GM23338 (cell line): ENCODE results near the gene TTLL3. TPM values are rescaled to one million over a fixed set of nuclear protein-coding genes. Genes with fewer than 3 reads are reported as not detected.

Source experiments
- ATAC-seq: fragments of 200-7000 bp; cut with Tn5 transposase; 3 replicates; pipeline ENCODE4 v1.9.1; 2020
- DNase-seq: peaks from one replicate; pipeline ENCODE4 v3.0.0-alpha.2; 2015; ENCODE audit warnings: low spot score
- H2AFZ ChIP-seq: fragments of 200-600 bp; sonication (generic); 2 replicates; pipeline ENCODE4 v1.8.0; 2016; ENCODE audit warnings: antibody characterized with exemption, mild to moderate bottlenecking, moderate library complexity
- H3F3A ChIP-seq: fragments of 200-600 bp; sonication (generic); replicated peaks from 2 replicates; pipeline ENCODE4 v1.8.0; 2017; ENCODE audit warnings: antibody characterized with exemption, mixed run types, low read depth
- H3K27ac ChIP-seq: fragments of 200-600 bp; sonication (generic); 2 replicates; pipeline ENCODE4 v1.6.1; 2016; ENCODE audit warnings: low read depth
- H3K27me3 ChIP-seq: fragments of 200-600 bp; sonication (generic); 2 replicates; pipeline ENCODE4 v1.8.0; 2016; ENCODE audit warnings: mild to moderate bottlenecking, mixed run types, moderate library complexity; ENCODE audit not compliant: insufficient read depth
- H3K36me3 ChIP-seq: fragments of 200-600 bp; sonication (generic); 2 replicates; pipeline ENCODE4 v1.8.0; 2016; ENCODE audit warnings: mild to moderate bottlenecking; ENCODE audit not compliant: insufficient read depth
- H3K4me1 ChIP-seq: fragments of 200-600 bp; sonication (generic); 2 replicates; pipeline ENCODE4 v1.8.0; 2016; ENCODE audit warnings: mild to moderate bottlenecking, moderate library complexity; ENCODE audit not compliant: insufficient read depth
- H3K4me2 ChIP-seq: fragments of 200-600 bp; sonication (generic); 2 replicates; pipeline ENCODE4 v1.7.1; 2017; ENCODE audit warnings: mixed run types
- H3K4me3 ChIP-seq: fragments of 200-600 bp; sonication (generic); 2 replicates; pipeline ENCODE4 v1.6.1; 2016; ENCODE audit warnings: mixed run types
- H3K79me2 ChIP-seq: fragments of 200-600 bp; sonication (generic); replicated peaks from 2 replicates; pipeline ENCODE4 v1.8.0; 2017; ENCODE audit warnings: mild to moderate bottlenecking; ENCODE audit not compliant: insufficient read depth
- H3K9me2 ChIP-seq: fragments of 200-600 bp; sonication (generic); 2 replicates; pipeline ENCODE4 v1.8.0; 2017; ENCODE audit not compliant: insufficient read depth
- H4K20me1 ChIP-seq: fragments of 200-600 bp; sonication (generic); replicated peaks from 2 replicates; pipeline ENCODE4 v1.8.0; 2017; ENCODE audit warnings: mild to moderate bottlenecking; ENCODE audit not compliant: insufficient read depth
- H3K27ac Mint-ChIP-seq: 2 replicates; pipeline ENCODE4 v1.8.0; 2020; ENCODE audit warnings: inconsistent platforms, mild to moderate bottlenecking, moderate library complexity, mixed read lengths
- H3K27me3 Mint-ChIP-seq: 3 replicates; pipeline ENCODE4 v1.8.0; 2022; ENCODE audit warnings: low read depth, mild to moderate bottlenecking, moderate library complexity, mixed read lengths, inconsistent platforms; ENCODE audit not compliant: insufficient read depth, poor library complexity
- H3K36me3 Mint-ChIP-seq: 3 replicates; pipeline ENCODE4 v1.8.0; 2021; ENCODE audit warnings: low read depth, mild to moderate bottlenecking, inconsistent platforms, moderate library complexity, mixed read lengths
- H3K4me1 Mint-ChIP-seq: 3 replicates; pipeline ENCODE4 v1.8.0; 2020; ENCODE audit warnings: mild to moderate bottlenecking, inconsistent platforms, mixed read lengths
- H3K4me3 Mint-ChIP-seq: 3 replicates; pipeline ENCODE4 v1.8.0; 2021; ENCODE audit warnings: moderate library complexity, mild to moderate bottlenecking, inconsistent platforms, mixed read lengths
- H3K9me3 Mint-ChIP-seq: 3 replicates; pipeline ENCODE4 v1.8.0; 2020; ENCODE audit warnings: moderate library complexity, mild to moderate bottlenecking, inconsistent platforms, mixed read lengths
- CREB1 ChIP-seq: fragments of 250-450 bp; sonication (Bioruptor Pico); IDR thresholded peaks from 2 replicates; pipeline ENCODE4 v1.5.0; 2020; ENCODE audit warnings: low read depth, mild to moderate bottlenecking, moderate library complexity
- EZH2phosphoT487 ChIP-seq: fragments of 200-600 bp; sonication (generic); IDR thresholded peaks from one replicate; pipeline ENCODE4 v1.8.1; 2018; ENCODE audit warnings: antibody characterized with exemption; ENCODE audit not compliant: unreplicated experiment
- NANOG ChIP-seq: IDR thresholded peaks from 2 replicates; pipeline ENCODE4 v1.6.1; 2016; ENCODE audit warnings: antibody characterized with exemption, borderline replicate concordance
- POLR2AphosphoS5 ChIP-seq: IDR thresholded peaks from 2 replicates; pipeline ENCODE4 v1.6.1; 2016; ENCODE audit warnings: antibody characterized with exemption, low read depth
- STAT1 ChIP-seq: IDR thresholded peaks from one replicate; pipeline ENCODE4 v1.6.1; 2016; ENCODE audit warnings: antibody characterized with exemption; ENCODE audit not compliant: unreplicated experiment
- polyA plus RNA-seq: library from polyadenylated mRNA; unstranded; fragments of >200 nt; fragmentation: Nextera tagmentation; extraction: Ambion mirVana; gene quantifications from 2 replicates; pipeline ENCODE4 v1.2.1, GENCODE V29; 2016
- total RNA-seq: library from RNA; depleted of rRNA; stranded (reverse); fragments of >200 nt; shearing (Covaris generic); gene quantifications from 2 replicates; pipeline ENCODE4 v1.2.3, GENCODE V29; 2014
- TF ChIP-seq, protein P1 (sequence below): fragments of 250-450 bp; sonication (Bioruptor Pico); IDR thresholded peaks from 2 replicates; pipeline ENCODE4 v1.5.0; 2020; ENCODE audit warnings: mild to moderate bottlenecking, moderate library complexity

Gene TTLL3
- total and polyA plus RNA-seq, 2 experiments from 2014 or later = 3.7 to 5.3 TPM

DNA sequence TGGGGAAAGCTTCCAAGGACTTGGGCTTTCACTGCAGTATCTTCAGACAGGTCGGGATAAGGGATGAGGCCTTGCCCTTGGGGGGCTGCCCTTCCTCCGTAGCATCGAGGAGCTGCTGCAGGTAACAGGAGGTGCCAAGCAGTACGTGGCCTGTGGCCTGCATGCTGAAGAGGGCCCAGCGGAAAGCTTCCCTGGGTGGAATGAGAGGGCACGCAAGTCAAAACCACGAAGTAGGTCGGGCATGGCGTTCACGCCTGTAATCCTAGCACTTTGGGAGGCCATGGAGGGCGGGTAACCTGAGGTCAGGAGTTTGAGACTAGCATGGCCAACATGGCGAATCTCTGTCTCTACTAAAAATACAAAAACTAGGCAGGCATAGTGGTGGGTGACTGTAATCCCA is 57.0 kb downstream of the TTLL3 start (continued):
- TF ChIP-seq, protein P1, sequence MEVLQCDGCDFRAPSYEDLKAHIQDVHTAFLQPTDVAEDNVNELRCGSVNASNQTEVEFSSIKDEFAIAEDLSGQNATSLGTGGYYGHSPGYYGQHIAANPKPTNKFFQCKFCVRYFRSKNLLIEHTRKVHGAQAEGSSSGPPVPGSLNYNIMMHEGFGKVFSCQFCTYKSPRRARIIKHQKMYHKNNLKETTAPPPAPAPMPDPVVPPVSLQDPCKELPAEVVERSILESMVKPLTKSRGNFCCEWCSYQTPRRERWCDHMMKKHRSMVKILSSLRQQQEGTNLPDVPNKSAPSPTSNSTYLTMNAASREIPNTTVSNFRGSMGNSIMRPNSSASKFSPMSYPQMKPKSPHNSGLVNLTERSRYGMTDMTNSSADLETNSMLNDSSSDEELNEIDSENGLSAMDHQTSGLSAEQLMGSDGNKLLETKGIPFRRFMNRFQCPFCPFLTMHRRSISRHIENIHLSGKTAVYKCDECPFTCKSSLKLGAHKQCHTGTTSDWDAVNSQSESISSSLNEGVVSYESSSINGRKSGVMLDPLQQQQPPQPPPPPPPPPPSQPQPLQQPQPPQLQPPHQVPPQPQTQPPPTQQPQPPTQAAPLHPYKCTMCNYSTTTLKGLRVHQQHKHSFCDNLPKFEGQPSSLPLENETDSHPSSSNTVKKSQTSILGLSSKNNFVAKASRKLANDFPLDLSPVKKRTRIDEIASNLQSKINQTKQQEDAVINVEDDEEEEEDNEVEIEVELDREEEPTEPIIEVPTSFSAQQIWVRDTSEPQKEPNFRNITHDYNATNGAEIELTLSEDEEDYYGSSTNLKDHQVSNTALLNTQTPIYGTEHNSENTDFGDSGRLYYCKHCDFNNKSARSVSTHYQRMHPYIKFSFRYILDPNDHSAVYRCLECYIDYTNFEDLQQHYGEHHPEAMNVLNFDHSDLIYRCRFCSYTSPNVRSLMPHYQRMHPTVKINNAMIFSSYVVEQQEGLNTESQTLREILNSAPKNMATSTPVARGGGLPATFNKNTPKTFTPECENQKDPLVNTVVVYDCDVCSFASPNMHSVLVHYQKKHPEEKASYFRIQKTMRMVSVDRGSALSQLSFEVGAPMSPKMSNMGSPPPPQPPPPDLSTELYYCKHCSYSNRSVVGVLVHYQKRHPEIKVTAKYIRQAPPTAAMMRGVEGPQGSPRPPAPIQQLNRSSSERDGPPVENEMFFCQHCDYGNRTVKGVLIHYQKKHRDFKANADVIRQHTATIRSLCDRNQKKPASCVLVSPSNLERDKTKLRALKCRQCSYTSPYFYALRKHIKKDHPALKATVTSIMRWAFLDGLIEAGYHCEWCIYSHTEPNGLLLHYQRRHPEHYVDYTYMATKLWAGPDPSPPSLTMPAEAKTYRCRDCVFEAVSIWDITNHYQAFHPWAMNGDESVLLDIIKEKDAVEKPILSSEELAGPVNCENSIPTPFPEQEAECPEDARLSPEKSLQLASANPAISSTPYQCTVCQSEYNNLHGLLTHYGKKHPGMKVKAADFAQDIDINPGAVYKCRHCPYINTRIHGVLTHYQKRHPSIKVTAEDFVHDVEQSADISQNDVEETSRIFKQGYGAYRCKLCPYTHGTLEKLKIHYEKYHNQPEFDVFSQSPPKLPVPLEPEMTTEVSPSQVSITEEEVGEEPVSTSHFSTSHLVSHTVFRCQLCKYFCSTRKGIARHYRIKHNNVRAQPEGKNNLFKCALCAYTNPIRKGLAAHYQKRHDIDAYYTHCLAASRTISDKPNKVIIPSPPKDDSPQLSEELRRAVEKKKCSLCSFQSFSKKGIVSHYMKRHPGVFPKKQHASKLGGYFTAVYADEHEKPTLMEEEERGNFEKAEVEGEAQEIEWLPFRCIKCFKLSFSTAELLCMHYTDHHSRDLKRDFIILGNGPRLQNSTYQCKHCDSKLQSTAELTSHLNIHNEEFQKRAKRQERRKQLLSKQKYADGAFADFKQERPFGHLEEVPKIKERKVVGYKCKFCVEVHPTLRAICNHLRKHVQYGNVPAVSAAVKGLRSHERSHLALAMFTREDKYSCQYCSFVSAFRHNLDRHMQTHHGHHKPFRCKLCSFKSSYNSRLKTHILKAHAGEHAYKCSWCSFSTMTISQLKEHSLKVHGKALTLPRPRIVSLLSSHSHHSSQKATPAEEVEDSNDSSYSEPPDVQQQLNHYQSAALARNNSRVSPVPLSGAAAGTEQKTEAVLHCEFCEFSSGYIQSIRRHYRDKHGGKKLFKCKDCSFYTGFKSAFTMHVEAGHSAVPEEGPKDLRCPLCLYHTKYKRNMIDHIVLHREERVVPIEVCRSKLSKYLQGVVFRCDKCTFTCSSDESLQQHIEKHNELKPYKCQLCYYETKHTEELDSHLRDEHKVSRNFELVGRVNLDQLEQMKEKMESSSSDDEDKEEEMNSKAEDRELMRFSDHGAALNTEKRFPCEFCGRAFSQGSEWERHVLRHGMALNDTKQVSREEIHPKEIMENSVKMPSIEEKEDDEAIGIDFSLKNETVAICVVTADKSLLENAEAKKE (CRISPR knock-in tag) = no peak

GRCh38 chr3:9869955-9870354 is 59.9 kb downstream of the TTLL3 start:
- ATAC-seq (no peak), DNase-seq (no peak)
- H3K4me3 Mint-ChIP-seq = no peak overlapping the region
- no peaks in the 10 kb centered on the region for H3K79me2 ChIP-seq
- H3K4me2 ChIP-seq = no peak overlapping the region
- no peaks in the 10 kb centered on the region for H3K27me3 ChIP-seq
- H3K4me1 ChIP-seq = no peaks in the 10 kb centered on the region
- H3K27me3 Mint-ChIP-seq = peaks cover 9% of the 10 kb centered on the region
- no peaks in the 10 kb centered on the region for H4K20me1 ChIP-seq
- TF ChIP-seq, protein P1 (CRISPR knock-in tag) = no peak
- TF ChIP-seq CREB1 (CRISPR knock-in tag) (no peak), EZH2phosphoT487 (no peak), STAT1 (no peak), NANOG (no peak), POLR2AphosphoS5 (no peak)
- no peak overlapping the region for H3K27ac Mint-ChIP-seq
- H3K36me3 ChIP-seq = no peaks in the 10 kb centered on the region
- H2AFZ ChIP-seq = no peak overlapping the region
- no peaks in the 10 kb centered on the region for H3K9me2 ChIP-seq
- no peak overlapping the region for H3K27ac ChIP-seq
- H3K4me1 Mint-ChIP-seq = no peaks in the 10 kb centered on the region
- no peaks in the 10 kb centered on the region; the same call in 2 of the 3 replicates for H3K9me3 Mint-ChIP-seq
- no peak overlapping the region for H3K4me3 ChIP-seq
- H3K36me3 Mint-ChIP-seq = no peaks in the 10 kb centered on the region
- H3F3A ChIP-seq = no peaks in the 10 kb centered on the region
